HG02973 (cell line): ENCODE data around the gene TBX5.

ENCODE experiments used
- ATAC-seq: cut with Tn5 transposase; IDR thresholded peaks from one replicate; pipeline ENCODE4 v1.9.1; 2021; ENCODE audit warnings: moderate library complexity; ENCODE audit not compliant: unreplicated experiment

TBX5 gene

DNA sequence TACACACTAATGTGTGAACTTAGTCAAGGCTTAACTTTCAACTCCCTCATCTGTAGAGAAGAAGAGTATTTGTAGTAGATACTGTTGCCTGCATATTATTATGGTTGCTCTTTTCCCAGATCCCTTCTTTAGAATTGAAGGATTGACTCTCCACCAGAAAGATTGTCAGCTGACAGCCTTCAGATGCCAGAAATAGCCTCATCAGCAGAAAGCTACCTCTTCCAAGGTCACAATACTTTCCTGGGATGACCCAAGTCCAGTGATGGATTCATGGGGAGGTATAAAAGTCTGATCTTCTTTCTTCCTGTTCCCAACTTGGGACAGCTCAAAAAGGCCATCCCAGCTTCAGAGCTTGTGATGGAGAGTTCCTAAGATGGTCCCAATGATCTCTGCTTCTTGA is 78.2 kb downstream of the TBX5 start:
- ATAC-seq: no peak

GRCh38 chr12:114321524-114321923 is 84.4 kb downstream of the TBX5 start:
- no peak for ATAC-seq

GRCh38 chr12:114320968-114321367 is 85.0 kb downstream of the TBX5 start:
- no peak for ATAC-seq

DNA sequence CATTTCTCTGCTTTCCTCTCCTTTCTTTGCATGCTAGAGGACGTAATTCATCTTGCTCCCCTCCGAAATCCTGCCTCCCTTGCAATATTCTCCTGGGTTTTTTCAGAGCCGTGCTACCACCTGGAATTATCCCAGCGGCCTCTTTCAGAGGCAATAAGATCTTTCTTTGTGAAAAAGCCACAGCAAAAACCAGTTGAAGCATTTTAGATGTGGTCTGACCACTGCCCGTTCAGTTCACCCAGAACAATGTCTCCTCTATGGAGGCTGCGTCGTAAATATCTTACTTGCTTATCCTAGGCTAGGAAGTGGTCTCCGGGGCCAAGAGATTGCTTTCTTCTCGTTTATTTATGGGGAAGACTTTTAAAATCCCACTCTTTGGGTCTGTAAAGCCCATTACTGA is 85.8 kb downstream of the TBX5 start:
- no peak for ATAC-seq

- ATAC-seq: no peak
These were observed 86.5 kb downstream of the TBX5 start for GRCh38 chr12:114319422-114319821.

DNA sequence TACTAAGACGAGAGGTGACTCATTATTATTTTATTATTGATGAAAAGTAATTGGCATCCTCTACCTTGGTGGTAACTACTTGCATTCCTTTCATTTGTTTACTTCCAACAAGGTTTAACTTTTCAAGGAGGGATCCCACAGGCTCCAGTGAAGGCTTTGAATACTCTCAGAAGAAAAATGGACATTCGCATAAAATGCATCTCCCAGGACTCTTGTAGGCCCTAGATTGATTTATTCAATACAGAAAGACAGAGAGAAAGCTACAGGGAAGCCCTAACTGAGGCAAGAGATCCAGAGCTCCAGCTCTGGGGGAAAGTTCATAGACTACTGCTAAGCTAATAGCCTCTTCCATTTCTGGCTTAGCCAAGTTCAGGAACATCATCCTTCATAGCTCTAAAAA is 87.0 kb downstream of the TBX5 start:
- no peak for ATAC-seq

DNA sequence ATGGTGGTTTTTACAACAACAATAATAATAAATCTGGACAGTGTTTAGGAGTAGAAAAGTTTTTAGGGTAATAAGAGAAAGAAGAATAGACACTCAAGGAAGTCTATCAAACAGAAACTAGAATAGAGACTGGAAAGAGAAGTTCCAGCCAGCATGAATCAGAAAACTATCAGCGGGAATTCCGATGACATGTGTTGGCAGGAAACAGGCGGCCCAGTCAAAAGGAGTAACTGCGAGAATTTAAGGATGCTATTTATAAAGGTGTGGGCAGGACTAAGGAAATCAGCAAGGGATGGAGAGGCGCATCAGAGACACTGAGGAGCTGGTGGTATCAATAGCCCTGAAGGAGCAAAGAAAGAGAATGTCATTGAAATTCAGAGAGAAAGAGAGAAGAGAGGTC is 89.9 kb downstream of the TBX5 start:
- no peak for ATAC-seq

- no peak for ATAC-seq
These were observed 90.8 kb downstream of the TBX5 start for GRCh38 chr12:114314974-114315720.

GRCh38 chr12:114314403-114314802 is 91.5 kb downstream of the TBX5 start:
- ATAC-seq: no peak

GRCh38 chr12:114313910-114314309 is 92.0 kb downstream of the TBX5 start:
- no peak for ATAC-seq

- no peak for ATAC-seq
These were observed 94.0 kb downstream of the TBX5 start for GRCh38 chr12:114311974-114312373.

DNA sequence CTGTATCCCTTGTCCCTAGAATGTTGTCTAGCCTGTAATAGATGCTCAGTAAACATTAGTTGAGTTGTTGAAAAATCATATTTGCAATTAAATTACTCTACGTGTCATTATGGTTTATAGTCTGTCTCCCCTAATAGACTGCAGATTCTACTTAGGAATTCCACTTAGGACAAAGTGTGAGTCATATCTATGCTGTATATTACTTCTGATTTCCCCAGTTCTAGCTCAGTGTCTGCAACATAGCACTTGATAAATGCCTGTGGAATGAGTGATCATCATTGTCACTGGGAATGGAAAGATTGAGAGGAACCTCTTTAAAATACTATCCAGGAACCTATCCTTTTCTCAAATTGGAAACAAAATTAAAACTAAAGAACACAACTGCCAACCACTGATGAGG is 99.3 kb downstream of the TBX5 start:
- no peak for ATAC-seq

DNA sequence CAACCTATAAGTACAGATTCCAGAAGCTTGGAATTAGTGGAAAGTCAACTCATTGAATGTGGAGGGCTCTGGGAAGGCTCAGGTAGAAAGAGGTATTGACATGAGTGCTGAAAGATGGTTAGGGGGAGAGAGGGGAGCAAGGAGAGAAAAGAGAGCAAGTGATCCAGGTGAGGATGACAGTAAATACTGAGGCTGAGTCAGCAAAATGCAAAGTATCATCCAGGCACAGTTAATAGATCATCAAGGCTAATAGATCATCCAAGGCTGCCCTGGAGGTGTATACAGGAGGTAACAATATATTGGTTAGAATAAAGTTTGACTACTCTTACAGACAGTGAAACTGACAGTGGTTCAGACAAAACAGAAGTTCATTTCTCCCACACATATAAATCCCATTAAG is 100.5 kb downstream of the TBX5 start:
- ATAC-seq: no peak
